Measurements from ENCODE around the gene MEA1.

Gene MEA1

DNA sequence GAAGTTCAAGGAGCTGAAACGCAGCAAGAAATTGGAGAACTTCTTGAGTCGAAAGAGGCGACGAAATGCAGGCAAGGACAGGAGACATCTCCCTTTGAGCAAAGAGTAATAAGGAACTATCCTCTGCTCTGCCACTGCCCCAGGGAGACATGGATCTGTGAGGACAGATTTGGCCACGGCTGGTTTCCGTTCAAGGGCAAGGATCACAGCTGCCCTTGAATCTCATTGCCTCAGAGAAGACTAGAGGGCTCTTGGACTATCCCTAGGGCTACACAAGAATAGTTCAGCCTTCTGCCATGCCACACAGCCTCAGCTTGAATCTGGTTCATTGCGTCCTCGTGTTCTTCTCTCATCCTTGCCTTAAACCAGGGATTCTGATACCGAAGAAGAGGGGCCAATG is 15.4 kb upstream of the MEA1 start:
- TF ChIP-seq, protein P1, sequence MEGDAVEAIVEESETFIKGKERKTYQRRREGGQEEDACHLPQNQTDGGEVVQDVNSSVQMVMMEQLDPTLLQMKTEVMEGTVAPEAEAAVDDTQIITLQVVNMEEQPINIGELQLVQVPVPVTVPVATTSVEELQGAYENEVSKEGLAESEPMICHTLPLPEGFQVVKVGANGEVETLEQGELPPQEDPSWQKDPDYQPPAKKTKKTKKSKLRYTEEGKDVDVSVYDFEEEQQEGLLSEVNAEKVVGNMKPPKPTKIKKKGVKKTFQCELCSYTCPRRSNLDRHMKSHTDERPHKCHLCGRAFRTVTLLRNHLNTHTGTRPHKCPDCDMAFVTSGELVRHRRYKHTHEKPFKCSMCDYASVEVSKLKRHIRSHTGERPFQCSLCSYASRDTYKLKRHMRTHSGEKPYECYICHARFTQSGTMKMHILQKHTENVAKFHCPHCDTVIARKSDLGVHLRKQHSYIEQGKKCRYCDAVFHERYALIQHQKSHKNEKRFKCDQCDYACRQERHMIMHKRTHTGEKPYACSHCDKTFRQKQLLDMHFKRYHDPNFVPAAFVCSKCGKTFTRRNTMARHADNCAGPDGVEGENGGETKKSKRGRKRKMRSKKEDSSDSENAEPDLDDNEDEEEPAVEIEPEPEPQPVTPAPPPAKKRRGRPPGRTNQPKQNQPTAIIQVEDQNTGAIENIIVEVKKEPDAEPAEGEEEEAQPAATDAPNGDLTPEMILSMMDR (conservative IDR thresholded peaks at IDR 0.05; ENCODE audit: low read length) = no peak
- H3K4me3 ChIP-seq (ENCODE audit: low read length) = no peak overlapping the region
- DNase-seq (ENCODE audit: low read depth) = no peak

DNA sequence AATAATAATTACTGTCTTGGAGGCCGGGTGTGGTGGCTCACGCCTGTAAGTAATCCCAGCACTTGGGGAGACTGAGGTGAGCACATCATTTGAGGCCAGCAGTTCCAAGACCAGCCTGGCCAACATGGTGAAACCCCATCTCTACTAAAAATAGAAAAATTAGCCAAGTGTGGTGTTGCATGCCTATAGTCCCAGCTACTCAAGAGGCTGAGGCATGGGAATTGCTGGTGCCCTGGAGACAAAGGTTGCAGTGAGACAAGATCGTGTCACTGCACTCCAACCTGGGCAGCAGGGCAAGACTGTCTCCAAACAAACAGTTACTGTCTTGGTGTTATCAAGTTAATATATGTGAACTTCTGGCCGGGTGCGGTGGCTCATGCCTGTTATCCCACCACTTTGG is 12.6 kb upstream of the MEA1 start:
- TF ChIP-seq, protein P1 (conservative IDR thresholded peaks at IDR 0.05; ENCODE audit: low read length) = no peak
- DNase-seq (ENCODE audit: low read depth) = no peak
- no peak overlapping the region for H3K4me3 ChIP-seq (ENCODE audit: low read length)

GRCh38 chr6:43024436-43024835 is 10.7 kb upstream of the MEA1 start:
- no peak for DNase-seq (ENCODE audit: low read depth)
- TF ChIP-seq, protein P1 (conservative IDR thresholded peaks at IDR 0.05; ENCODE audit: low read length) = no peak
- no peak overlapping the region for H3K4me3 ChIP-seq (ENCODE audit: low read length)

GRCh38 chr6:43021270-43022047 is 7.7 kb upstream of the MEA1 start, which contains the start of gene RRP36:
Gene RRP36 (plus strand): TSS chr6:43021623. CDS start chr6:43021655, 32 bp downstream.
- TF ChIP-seq, protein P1 (conservative IDR thresholded peaks at IDR 0.05; ENCODE audit: low read length) = no peak
- peak; percentile 65 for DNase-seq (ENCODE audit: low read depth)

GRCh38 chr6:43020847-43021246 is 7.1 kb upstream of the MEA1 start:
- peak overlapping the region; percentile 99 for H3K4me3 ChIP-seq (ENCODE audit: low read length)
- TF ChIP-seq, protein P1 (conservative IDR thresholded peaks at IDR 0.05; ENCODE audit: low read length) = no peak
- no peak for DNase-seq (ENCODE audit: low read depth)

More at GRCh38 chr6:43021270-43022047, 7.7 kb upstream of the MEA1 start, which contains the start of gene RRP36:
- H3K4me3 ChIP-seq (ENCODE audit: low read length) = peak within 1 kb of the TSS; percentile 99

GRCh38 chr6:43020052-43020705 is 6.4 kb upstream of the MEA1 start:
- TF ChIP-seq, protein P1 (conservative IDR thresholded peaks at IDR 0.05; ENCODE audit: low read length) = no peak
- no peak for DNase-seq (ENCODE audit: low read depth)
- H3K4me3 ChIP-seq (ENCODE audit: low read length) = no peak overlapping the region

DNA sequence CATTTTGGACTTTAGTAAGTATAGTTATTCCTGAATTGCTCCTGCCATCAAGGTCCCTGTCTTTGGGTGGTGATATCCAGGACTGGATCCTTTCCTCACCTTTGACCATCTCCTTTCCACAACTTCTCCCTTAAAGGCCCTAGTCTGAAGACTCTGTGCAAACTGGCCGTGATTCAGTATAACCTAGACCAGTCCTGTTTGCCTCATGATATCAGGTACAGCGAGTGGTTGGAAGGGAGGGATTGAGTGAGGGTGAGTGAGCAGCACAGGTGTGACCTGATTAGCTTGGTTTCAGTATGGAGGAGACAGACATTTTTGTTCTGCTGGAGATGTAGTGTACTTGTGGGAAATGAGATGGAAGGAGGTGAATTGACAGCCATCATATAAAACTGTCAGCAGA is 5.4 kb upstream of the MEA1 start:
- no peak overlapping the region for H3K4me3 ChIP-seq (ENCODE audit: low read length)
- no peak for DNase-seq (ENCODE audit: low read depth)
- TF ChIP-seq, protein P1 (conservative IDR thresholded peaks at IDR 0.05; ENCODE audit: low read length) = no peak

Data from AG10803 (cell line).